ENCODE results near the gene TP63.

TP63 gene

DNA sequence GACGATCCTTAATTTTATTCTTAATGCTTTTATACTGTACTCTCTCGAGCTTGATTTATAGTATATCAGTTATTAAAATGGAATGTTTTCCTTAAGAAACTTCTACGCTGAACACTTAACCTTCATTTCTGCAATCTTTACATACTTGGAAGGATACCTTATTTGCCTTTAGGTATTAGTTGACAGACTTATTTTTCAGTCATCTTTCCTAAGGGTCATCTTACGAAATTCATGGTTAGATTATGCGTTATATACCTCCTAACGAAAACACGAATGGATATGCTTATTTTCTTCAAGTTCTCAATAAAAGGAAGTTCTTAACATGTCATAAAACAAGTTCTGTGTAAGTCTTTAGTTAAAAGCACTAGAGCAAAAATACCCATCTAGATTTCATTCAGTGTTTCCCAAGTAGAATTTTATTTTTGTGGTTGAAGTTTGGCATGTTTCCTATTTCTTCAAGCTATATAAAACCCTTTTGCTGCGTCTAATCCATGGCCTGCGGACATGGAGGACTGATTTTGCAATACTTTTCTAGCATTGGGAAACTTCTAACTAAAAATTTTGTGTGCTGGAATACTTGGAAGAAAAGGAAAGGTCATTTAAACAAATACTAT, 231.3 kb downstream of the TP63 start:
- DNase-seq (ENCODE audit: low read depth in 2 of 2): no peak

- no peak for DNase-seq (ENCODE audit: low read depth in 2 of 2)
These were observed 231.8 kb downstream of the TP63 start for GRCh38 chr3:189863031-189863430.

DNA sequence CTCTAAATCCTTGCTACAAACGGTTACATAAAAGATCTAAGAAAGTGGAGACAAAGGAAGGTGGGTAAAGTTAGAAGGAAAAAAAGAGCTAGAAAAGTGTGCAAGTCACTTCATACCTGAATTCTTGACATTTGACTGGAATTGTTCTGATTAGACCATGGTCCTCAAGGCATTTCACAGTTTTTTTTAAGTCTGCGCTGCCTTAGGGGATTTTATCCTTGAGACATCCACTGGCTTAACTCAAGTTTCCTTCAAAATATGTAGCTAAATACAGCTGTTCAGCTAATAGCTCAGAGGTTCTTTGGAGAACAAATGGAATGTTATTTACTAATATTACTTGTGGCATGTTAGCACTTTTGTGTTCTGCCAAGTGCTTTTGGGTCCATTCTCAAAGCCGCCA, 236.9 kb downstream of the TP63 start:
- DNase-seq (ENCODE audit: low read depth in 2 of 2): no peak

- DNase-seq (ENCODE audit: low read depth in 2 of 2): no peak
These were observed 238.0 kb downstream of the TP63 start for GRCh38 chr3:189869165-189869564.

GRCh38 chr3:189871418-189871817, 240.2 kb downstream of the TP63 start:
- DNase-seq (ENCODE audit: low read depth in 2 of 2): no peak

DNA sequence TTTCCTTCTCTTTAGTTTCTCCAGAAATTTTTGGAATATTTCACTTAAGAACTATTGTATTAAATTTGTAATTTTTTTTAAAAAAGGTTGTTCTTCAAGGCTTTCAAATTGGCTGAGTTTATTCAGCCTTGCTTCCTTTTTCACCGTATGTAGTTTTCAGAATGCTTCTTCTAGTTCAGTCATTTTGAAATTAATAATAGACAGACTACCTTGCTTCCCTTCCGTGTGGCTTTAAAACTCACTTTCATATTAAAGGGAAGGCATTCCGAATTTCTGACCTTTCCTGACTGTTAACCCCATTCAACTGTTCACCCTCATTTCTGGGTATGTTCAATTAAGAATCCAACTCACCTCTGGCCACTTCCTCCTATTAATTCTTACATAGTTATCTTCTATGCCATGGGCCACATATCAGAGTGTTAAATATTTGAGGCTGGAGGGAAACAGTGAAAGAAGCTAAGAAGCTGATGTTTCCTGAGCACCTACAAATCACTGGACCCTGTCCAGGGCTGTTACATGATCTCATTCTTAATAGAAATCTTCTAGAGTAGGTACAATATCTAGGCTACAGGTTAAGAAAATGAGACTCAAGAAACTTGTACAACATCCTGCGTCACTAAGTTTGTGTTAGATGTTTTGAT, 252.0 kb downstream of the TP63 start:
- no peak for DNase-seq (ENCODE audit: low read depth in 2 of 2)

DNA sequence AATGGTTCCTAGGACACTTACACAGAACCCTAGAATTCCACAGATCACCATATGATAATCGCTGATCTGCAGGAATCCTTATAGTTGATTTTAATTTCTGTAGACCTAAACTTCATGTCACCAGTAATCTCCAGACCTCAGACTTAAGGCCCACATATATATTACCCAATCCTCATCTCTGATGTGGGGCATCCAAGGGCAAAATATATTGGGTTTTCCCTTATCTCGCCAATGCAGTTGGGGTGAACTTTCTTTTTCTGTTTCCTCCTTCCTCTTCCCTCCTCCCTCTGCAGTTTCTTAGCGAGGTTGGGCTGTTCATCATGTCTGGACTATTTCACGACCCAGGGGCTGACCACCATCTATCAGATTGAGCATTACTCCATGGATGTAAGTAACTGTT, 259.3 kb downstream of the TP63 start:
- DNase-seq (ENCODE audit: low read depth in 2 of 2): no peak

GRCh38 chr3:189896533-189896932, 265.3 kb downstream of the TP63 start:
- no peak for DNase-seq (ENCODE audit: low read depth in 2 of 2)

GRCh38 chr3:189897406-189897805, 266.2 kb downstream of the TP63 start:
- no peak for DNase-seq (ENCODE audit: low read depth in 2 of 2)

DNA sequence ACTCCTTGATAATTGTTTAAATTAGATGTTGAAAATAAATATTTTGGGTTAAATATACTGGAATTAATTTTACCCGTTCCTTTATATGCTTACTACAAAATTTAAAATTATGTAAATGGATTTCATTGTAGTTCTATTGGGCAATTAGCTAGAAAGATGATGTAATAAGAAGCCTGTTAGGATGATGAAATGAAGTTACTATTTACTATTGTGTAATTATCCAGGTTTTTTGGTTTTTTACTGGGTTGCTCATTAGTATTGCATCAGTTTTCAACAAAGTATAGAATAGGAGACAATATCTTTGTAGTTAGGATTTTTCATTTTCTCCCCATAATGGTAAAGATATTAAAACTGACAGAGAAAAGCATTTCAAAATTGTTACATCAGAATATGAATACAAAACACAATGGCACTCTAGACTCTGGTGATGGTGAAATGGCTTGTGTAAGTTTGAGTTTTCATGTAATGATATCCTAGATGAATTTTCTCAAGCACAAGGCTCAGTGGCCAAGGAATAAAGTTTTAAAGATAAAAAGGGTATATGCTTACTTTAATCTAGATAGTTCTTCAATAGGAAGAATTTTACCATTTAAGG, 267.5 kb downstream of the TP63 start:
- no peak for DNase-seq (ENCODE audit: low read depth in 2 of 2)

- DNase-seq (ENCODE audit: low read depth in 2 of 2): no peak
These were observed 268.0 kb downstream of the TP63 start for GRCh38 chr3:189899186-189899585.

DNA sequence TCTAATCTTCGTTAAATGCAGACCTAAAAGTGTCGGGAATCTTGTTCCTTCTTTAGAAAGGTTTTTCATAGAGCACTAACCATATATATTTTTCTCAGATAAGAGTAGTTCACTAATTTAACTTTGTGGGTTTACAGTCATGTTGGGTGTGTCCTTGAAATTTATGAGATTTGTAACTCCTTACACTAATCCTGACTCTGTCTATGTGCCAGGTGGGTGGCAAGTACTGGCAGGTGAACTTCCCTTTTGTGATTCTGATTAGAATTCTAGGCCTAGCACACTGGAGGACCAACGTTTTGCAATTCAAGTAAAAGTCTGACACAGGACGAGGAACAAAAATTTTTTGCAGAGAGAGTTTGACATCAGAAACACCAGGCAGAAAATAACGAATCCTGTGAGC, 269.4 kb downstream of the TP63 start:
- no peak for DNase-seq (ENCODE audit: low read depth in 2 of 2)

- DNase-seq (ENCODE audit: low read depth in 2 of 2): no peak
These were observed 270.3 kb downstream of the TP63 start for GRCh38 chr3:189901481-189901880.

DNA sequence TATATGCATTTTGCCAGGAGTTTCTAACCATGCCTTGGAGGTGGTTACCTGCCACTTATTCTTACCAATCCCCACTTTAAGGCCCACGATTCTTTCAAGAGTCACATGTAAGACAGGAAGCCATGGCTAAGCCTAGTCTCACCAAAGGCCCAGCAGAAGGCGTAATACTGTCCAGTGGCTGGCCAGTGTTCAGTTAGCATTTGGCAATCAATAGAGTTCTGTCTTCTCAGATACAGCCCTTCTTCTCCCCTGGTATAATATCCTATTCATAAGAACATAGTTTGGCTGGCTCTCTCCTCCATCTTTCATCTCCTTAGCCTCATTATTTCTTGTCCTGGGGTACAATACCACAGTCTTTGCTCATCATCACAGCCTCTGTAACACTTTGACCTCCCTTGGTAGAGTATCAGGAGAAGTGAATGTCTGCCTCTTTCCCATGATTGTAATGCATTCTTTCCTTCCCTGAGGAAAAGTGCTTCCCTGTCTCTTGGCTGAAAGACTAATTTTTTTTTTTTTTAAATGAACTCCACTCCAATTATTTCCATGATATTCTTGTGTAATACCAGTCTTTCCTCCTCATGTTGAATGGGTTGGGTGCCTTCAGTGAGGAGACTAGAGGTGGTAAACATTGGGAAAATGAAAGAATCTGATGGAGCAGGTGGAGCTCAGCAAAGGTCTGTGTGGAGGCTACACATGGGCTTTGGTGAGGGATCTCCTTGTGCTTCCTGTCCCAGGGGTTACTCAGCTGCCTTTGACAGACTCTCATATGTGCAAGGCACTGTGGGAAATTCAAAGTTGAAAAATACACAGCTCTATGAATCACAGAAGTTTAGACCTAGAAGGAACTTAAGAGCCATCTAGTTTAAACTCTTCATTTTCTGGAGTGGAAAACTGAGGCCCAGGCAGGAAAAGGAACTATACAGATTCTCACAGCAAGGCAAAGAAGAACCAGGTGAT, 271.3 kb downstream of the TP63 start:
- DNase-seq (ENCODE audit: low read depth in 2 of 2): no peak

- no peak for DNase-seq (ENCODE audit: low read depth in 2 of 2)
These were observed 272.5 kb downstream of the TP63 start for GRCh38 chr3:189903562-189904250.

DNA sequence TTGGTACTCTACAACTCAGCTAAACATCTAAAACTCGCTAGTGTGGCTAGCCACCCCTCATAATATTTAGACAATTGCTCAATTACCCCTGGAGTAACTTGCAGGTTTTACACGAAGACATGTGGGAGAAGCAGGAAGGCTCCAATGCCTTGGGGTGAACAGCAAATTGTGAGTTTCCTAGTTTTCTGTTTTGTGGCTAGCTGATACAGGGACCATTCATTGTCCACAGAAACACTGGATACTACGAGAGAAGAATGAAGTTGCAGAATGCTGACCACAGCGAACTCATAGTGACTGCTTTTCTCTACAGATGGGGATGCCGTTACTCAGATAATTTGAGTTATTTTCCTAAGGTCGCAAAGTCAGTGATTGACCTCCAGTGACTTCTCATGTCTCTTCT, 276.6 kb downstream of the TP63 start:
- no peak for DNase-seq (ENCODE audit: low read depth in 2 of 2)

DNA sequence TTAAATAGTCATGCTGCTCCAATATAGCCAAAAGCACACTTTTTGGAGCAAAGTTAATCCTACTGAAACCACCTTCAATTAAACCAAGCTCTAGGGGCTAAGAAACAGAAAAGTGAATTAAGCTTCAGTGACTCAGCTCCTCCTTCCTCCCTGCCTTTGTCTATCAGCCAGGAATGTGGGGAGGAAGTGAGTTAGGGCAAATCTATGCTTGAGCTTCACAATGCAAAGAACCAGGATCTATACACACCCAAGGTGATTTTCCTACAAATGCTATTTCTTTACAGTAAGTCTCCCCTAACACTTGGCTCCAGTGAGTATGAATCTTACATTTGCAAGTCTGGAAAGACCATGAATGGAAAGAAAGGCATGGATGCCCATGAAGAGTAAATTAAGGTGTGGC, 277.5 kb downstream of the TP63 start:
- no peak for DNase-seq (ENCODE audit: low read depth in 2 of 2)

DNA sequence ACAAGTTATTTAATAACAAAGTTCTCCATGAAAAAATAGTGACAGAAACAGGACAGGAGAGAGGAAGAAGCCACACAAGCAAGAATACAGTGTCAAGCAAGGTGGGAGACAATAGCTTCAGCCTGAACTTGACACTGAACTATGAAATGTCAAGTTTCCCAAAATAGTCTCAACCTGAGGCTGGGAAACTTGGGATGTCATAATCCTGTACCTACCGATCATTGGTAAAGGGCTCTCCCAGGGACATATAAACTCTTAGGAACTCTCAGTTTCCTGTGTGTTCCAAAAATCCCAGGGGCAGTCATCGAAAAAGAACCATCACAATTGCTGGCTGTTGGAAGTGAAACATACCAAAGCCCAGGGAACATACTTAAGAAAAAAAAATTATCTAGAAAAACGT, 277.9 kb downstream of the TP63 start:
- no peak for DNase-seq (ENCODE audit: low read depth in 2 of 2)

DNA sequence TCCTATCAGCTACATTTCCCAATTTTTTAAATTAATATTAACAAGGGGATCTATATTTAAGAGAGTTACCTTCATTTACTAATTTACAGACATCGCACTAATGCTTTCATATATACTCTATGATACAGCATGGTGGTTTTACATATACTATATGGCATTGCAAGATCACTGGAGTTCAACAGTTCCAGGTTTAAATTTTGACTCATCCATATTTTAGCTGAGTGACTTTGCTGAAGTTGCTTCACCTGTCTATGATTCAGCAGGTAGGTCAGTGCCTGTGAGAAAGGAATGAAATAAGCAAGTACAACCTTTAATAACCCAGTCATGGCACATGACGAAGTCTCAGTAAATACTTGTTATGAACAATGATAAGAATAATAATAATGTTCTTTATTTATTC, 278.4 kb downstream of the TP63 start:
- DNase-seq (ENCODE audit: low read depth in 2 of 2): no peak

- no peak for DNase-seq (ENCODE audit: low read depth in 2 of 2)
These were observed 279.8 kb downstream of the TP63 start for GRCh38 chr3:189911001-189911400.

GRCh38 chr3:189914799-189915198, 283.6 kb downstream of the TP63 start:
- DNase-seq (ENCODE audit: low read depth in 2 of 2): no peak

DNA sequence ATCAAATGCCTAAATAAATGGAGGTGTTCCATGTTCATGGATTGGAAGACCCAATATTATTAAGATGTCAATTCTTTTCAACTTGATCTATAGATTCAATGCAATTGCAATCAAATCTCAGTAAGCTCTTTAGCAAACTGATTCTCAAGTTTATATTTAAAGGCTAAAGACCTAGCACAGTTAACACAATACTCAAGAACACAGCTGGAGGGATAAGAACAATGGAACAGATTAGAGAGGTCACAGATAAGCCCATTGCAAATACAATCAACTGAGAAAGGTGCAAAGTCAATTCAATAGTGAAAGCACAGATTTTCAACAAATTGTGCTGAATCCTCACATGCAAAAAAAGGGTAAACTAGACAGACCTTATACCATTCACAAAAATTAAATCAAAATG, 290.6 kb downstream of the TP63 start:
- DNase-seq (ENCODE audit: low read depth in 2 of 2): no peak
